Stimulated activated memory B cell treated with anti-CD40 and anti-IgM and Interleukin-4, amounts not matched to agents 10 μg/mL and 1 μg/mL and 100 μg/mL, for 72 hours (primary cell): ENCODE data around the gene AP2B1.
"Not testable (repeated sequence)": the region's sequence is repeated elsewhere in the genome, so short reads cannot be mapped to it uniquely, and the experiment has no call there.

Experiments
- ATAC-seq: fragments of 150-1000 bp; cut with Tn5 transposase; 2 replicates; pipeline ENCODE4 v1.10.0; 2021
- H3K27ac Mint-ChIP-seq: one replicate; pipeline ENCODE4 v1.8.0; 2022; ENCODE audit warnings: mild to moderate bottlenecking, mixed read lengths
- H3K27me3 Mint-ChIP-seq: one replicate; pipeline ENCODE4 v1.8.0; 2022; ENCODE audit warnings: mixed read lengths
- H3K36me3 Mint-ChIP-seq: one replicate; pipeline ENCODE4 v1.8.0; 2022; ENCODE audit warnings: mixed read lengths
- H3K4me1 Mint-ChIP-seq: one replicate; pipeline ENCODE4 v1.8.0; 2022; ENCODE audit warnings: mixed read lengths
- H3K4me3 Mint-ChIP-seq: one replicate; pipeline ENCODE4 v1.8.0; 2022; ENCODE audit warnings: mild to moderate bottlenecking, moderate library complexity, mixed read lengths
- H3K9me3 Mint-ChIP-seq: one replicate; pipeline ENCODE4 v1.8.0; 2022; ENCODE audit warnings: mixed read lengths

The AP2B1 gene

DNA sequence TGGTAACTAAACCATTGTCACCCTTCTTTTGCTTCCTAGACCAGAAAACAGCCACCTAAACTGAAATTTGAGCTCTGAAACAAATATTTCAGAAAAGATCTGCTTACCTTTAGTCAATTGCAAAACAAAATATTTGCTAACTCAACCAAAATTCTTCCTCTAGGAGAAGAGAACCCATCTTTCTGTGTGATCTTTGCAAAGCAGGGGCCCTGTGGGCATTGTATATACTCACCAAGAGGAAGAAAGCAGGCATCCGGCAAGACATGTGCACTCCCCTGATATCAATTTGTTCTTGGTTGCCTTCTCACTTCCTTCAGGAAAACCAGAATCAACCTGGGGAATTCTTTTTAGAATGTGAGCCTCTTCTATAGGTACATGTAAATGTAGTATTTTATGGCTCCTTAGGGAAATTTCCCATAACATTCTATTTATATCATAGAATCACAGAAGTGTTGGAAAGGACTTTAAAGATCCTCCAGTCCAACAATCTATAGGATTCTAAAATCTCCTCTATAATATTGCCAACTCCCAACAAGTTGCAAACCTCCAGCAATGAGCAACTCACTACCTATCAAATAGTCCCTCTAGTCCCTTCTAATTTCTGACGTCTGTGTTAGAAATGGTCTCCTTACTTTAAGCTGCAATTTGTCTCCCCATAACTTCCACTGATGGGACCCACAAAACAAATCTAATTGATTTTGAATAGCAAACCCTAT, 27.5 kb upstream of the AP2B1 start:
- Mint-ChIP-seq H3K27me3 (peaks cover 27% of the 10 kb centered on the region), H3K27ac (no peak overlapping the region), H3K4me3 (no peak overlapping the region), H3K36me3 (no peaks in the 10 kb centered on the region), H3K9me3 (no peaks in the 10 kb centered on the region), H3K4me1 (no peaks in the 10 kb centered on the region)
- no peak for ATAC-seq

DNA sequence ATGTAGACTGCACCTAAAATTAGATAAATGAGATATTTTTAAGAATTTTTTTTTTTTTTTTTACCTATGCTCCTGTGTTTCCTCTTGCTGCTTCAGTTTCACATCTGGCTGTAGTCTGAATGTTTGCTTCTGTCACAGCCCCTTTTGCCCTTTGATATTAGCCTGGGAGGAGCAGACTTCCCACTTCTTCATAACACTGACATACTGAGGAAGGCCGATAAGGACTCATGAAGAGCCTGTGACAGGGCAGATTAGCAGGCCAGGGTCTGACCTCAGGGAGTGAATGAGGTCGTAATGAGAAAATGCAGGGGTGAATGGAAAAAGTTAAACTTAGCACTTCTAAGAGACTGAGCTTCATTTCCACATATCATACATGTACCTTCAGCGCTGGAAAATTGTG, 26.4 kb upstream of the AP2B1 start, which contains the start of gene SLFN14:
TSS of gene SLFN14 (minus strand) at position 117 of the 400 bp plus-strand sequence. CDS start 2,757 bp downstream, outside the sequence.
- H3K4me1 Mint-ChIP-seq, result no peaks in the 10 kb centered on the region
- no peak within 1 kb of the TSS for H3K4me3 Mint-ChIP-seq
- H3K36me3 Mint-ChIP-seq, result no peaks in the 10 kb centered on the region
- no peak for ATAC-seq
- peaks cover 27% of the 10 kb centered on the region for H3K27me3 Mint-ChIP-seq
- no peaks in the 10 kb centered on the region for H3K9me3 Mint-ChIP-seq
- H3K27ac Mint-ChIP-seq, result no peak within 1 kb of the TSS

DNA sequence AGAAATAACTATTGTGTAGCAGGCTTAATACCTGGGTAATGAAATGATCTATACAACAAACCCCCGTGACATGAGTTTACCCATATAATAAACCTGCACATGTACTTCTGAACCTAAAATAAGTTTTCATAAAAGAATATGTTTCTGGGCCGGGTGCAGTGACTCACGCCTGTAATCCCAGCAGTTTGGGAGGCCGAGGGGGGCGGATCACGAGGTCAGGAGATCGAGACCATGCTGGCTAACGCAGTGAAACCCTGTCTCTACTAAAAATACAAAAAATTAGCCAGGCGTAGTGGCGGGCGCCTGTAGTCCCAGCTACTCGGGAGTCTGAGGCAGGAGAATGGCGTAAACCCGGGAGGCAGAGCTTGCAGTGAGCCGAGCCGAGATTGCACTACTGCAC, 23.9 kb upstream of the AP2B1 start:
- H3K27me3 Mint-ChIP-seq, result peaks cover 25% of the 10 kb centered on the region
- not testable (repeated sequence) for H3K4me3 Mint-ChIP-seq, H3K4me1 Mint-ChIP-seq, H3K27ac Mint-ChIP-seq, H3K9me3 Mint-ChIP-seq, H3K36me3 Mint-ChIP-seq, ATAC-seq

DNA sequence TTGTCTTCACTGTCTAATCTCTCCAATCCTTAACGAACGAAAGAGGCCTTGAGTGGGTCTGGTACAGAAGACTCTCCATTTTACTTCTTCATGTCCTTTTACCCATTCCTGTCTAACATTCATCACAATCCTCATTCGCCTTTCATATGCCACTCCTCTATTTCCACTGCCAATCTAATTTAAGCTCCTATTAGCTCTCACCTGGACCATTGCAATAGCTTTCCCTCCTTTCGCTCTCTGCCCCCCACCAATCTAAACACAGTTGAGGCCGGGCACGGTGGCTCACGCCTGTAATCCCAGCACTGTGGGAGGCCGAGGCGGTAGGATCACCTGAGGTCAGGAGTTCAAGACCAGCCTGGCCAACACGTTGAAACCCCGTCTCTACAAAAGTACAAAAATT, 20.2 kb upstream of the AP2B1 start:
- H3K4me1 Mint-ChIP-seq, result peaks cover 33% of the 10 kb centered on the region
- peak overlapping the region; percentile 90 for H3K27ac Mint-ChIP-seq
- H3K27me3 Mint-ChIP-seq, result peaks cover 8% of the 10 kb centered on the region
- no peak for ATAC-seq
- H3K4me3 Mint-ChIP-seq, result peak overlapping the region; percentile 81
- H3K9me3 Mint-ChIP-seq, result no peaks in the 10 kb centered on the region
- peaks cover 6% of the 10 kb centered on the region for H3K36me3 Mint-ChIP-seq

DNA sequence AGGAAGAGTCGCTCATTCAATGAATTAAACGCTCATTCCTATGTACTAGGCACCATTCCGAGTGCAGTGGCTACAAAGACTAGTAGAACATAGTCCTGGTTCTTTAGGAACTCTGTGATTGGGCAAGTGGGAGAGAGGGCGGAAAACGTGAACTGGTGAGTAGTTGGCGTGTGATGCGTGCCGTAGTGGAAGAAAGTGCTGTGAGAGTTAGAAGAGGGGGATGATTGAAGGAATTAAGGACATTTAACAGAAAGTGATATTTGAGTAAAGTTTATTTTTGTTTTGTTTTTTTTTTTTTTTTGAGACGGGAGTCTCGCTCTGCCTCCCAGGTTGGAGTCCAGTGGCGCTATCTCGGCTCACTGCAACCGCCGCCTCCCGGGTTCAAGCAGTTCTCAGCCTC, 18.6 kb upstream of the AP2B1 start:
- H3K36me3 Mint-ChIP-seq, result peaks cover 6% of the 10 kb centered on the region
- peak overlapping the region; percentile 90 for H3K27ac Mint-ChIP-seq
- H3K4me1 Mint-ChIP-seq, result peaks cover 33% of the 10 kb centered on the region
- peaks cover 4% of the 10 kb centered on the region for H3K27me3 Mint-ChIP-seq
- H3K4me3 Mint-ChIP-seq, result peak overlapping the region; percentile 81
- peak; percentile 22 for ATAC-seq
- H3K9me3 Mint-ChIP-seq, result no peaks in the 10 kb centered on the region

DNA sequence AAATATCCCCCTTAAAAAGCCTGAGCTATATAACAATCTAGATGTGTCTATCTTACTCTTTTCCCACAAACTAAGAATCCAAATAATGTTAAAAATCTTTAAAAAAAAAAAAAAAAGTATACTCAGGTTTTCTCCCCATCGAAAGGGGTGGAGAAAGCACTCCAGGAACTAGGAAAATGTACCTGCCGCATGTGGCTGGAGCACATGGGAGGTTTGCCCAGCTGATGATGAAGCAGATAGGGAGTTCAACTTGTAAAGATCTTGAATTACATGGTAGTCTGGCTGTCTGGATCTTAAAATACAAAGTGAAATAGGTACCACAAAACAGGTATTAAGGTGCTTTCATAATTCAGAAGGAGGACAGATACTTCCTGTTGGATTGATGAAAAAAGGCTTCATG, 17.7 kb upstream of the AP2B1 start:
- no peaks in the 10 kb centered on the region for H3K27me3 Mint-ChIP-seq
- peak overlapping the region; percentile 81 for H3K4me3 Mint-ChIP-seq
- no peaks in the 10 kb centered on the region for H3K9me3 Mint-ChIP-seq
- peaks cover 6% of the 10 kb centered on the region for H3K36me3 Mint-ChIP-seq
- peaks cover 33% of the 10 kb centered on the region for H3K4me1 Mint-ChIP-seq
- no peak for ATAC-seq
- H3K27ac Mint-ChIP-seq, result no peak overlapping the region

DNA sequence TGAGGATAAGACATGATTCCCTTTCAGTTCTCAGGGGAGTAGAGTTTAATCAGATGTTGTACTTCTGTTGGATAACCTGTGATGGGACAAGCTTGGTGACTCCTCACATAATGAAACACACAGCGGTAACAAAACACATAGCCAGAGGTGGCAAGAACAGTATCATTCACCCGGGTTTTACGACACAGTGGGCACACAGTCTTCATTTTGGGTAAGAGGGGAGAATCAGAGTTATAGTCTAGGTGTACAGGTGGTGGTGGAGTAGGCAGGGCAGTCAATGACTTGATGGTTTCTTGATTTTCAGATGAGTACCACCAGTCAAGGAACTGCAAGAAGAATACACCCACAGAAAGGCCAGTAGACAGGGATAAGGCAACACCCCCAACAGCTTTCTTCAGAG, 11.4 kb upstream of the AP2B1 start:
- no peak overlapping the region for H3K4me3 Mint-ChIP-seq

DNA sequence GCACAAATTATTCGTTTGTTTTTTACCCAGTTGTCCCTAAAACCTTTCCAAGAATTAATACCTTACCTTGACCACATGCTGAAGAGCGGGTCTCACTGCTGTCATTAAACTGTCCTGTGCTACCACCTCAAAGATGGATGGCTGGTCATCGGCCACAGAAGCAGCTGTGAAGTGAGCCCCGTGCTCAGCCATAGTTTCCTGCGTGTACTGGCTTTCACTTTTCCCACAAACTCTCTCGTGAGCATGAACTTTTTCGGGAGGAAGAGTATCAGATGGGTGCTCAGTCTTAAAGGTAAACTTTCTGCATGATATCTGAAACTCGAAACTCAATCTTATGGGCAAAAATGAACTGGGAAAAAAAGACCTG, 9.3 kb upstream of the AP2B1 start:
- Mint-ChIP-seq H3K36me3 (peaks cover 7% of the 10 kb centered on the region), H3K9me3 (no peaks in the 10 kb centered on the region), H3K4me3 (peak overlapping the region; percentile 100), H3K4me1 (peaks cover 17% of the 10 kb centered on the region), H3K27ac (peak overlapping the region; percentile 100), H3K27me3 (no peaks in the 10 kb centered on the region)
- ATAC-seq, result peak; percentile 2

More for the DNA sequence above, 11.4 kb upstream of the AP2B1 start:
- Mint-ChIP-seq H3K9me3 (no peaks in the 10 kb centered on the region), H3K27ac (no peak overlapping the region), H3K36me3 (peaks cover 7% of the 10 kb centered on the region), H3K4me1 (peaks cover 22% of the 10 kb centered on the region), H3K27me3 (no peaks in the 10 kb centered on the region)
- ATAC-seq, result no peak

DNA sequence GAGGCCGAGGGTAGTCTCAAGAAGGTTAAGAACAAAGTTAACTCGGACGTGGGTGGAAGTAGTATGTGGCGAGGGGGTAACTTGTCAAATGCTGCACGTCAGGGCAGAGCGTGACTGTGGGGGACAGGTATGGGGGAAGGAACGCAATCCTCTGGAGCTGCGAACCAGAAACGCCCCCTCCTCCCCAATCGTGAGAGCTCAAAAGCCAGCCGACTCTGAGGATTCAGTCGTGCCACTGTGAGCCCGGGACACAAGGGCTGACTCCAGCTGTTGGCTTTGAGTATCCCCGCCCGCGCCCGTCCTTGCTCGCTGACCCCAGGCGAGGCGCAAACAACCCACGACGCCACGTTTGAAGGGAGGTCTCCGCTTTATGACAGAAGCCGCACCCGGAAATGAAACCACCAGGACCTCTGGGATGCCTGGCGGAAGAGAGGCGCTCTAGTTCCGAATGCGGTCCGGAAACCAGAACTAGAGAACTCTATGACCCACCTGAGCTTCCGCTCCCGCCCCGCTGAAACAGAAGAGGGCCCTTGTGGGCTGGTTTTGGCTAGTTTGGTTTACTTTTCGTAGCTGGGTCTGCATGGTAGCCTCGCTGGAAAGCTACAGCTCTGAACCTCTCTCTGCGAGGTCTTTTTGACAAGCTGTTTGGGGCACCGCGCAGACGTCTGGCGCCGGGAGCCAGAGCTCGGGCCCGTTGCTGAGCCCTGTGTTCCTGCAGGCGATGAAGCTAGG, 8.8 kb upstream of the AP2B1 start, which contains the start of gene PEX12:
TSS of gene PEX12 (minus strand) at position 375 of the 732 bp plus-strand sequence. CDS start 550 bp downstream, outside the sequence.
- no peaks in the 10 kb centered on the region for H3K27me3 Mint-ChIP-seq
- peaks cover 17% of the 10 kb centered on the region for H3K4me1 Mint-ChIP-seq
- ATAC-seq, result peak; percentile 98
- no peaks in the 10 kb centered on the region for H3K9me3 Mint-ChIP-seq
- peak within 1 kb of the TSS; percentile 100 for H3K27ac Mint-ChIP-seq
- peak within 1 kb of the TSS; percentile 100 for H3K4me3 Mint-ChIP-seq
- H3K36me3 Mint-ChIP-seq, result peaks cover 7% of the 10 kb centered on the region

DNA sequence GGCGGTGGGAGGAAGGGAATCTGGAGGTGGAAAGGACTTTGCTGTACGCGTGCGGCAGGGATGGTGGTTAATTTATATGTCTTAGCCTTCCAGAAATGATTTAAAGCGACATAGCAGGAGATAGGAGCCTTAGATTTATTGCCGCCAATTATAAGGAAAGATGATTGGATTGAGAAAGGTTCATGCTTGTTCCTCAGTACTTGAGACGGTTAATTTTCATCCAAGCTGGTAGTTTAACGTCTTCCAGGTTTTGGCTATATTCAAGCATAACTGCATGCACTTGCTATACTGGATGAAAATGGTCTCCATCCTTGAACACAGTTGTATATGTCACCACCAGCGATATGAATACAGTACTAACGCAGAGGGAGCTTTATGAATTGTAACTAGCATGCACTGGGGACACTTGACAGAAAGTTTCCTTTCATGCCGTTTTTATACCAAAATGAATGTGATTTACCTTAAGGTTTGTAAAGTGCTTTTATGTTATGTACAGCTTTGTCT, 8.1 kb upstream of the AP2B1 start:
- H3K36me3 Mint-ChIP-seq, result peaks cover 7% of the 10 kb centered on the region
- H3K27ac Mint-ChIP-seq, result peak overlapping the region; percentile 100
- no peak for ATAC-seq
- peak overlapping the region; percentile 100 for H3K4me3 Mint-ChIP-seq
- H3K9me3 Mint-ChIP-seq, result no peaks in the 10 kb centered on the region
- no peaks in the 10 kb centered on the region for H3K27me3 Mint-ChIP-seq
- peaks cover 17% of the 10 kb centered on the region for H3K4me1 Mint-ChIP-seq

DNA sequence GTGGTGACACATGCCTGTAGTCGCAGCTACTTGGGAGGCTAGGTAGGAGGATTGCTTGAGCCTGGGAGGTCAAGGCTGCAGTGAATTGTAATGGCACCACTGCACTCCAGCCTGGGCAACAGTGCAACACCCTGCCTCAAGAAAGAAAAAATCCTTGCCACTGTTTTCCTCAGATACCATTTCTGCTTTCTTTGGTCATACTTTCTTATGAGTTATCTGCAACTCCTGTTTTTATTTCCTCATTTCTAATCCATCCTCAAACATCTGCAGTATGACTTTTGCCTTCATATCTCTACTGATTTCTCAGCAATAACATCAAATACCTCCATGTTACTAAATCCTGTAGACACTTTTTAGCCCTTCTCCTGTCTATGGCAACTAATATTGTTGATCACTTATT, 3.1 kb upstream of the AP2B1 start:
- no peak overlapping the region for H3K27ac Mint-ChIP-seq
- ATAC-seq, result no peak
- no peaks in the 10 kb centered on the region for H3K9me3 Mint-ChIP-seq
- H3K36me3 Mint-ChIP-seq, result peaks cover 6% of the 10 kb centered on the region
- H3K27me3 Mint-ChIP-seq, result no peaks in the 10 kb centered on the region
- peaks cover 26% of the 10 kb centered on the region for H3K4me1 Mint-ChIP-seq
- no peak overlapping the region for H3K4me3 Mint-ChIP-seq

DNA sequence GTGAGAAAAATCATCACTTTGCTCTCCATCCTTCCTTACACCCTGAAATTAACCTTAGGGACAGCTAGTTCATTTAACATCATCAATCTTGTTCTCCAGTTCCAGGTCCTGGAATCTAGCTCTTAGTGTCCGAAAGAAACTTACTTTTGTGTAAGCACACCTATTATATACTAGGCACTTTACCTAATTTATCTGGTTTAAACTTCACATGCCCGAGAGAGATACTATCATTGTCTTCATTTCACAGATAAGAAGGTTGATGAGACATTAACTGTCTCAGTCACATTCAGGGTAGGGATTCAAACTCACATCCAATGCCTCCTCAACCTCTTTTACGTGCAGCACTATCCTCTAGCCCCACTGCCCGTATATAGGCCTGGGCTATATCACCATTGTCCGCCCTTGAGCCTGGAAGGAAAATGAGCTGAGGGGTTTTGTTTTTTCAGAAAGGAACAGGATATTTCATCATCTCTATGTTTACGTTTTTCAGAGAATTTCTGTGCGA, 501 bp upstream of the AP2B1 start:
- Mint-ChIP-seq H3K4me1 (peaks cover 39% of the 10 kb centered on the region), H3K27me3 (no peaks in the 10 kb centered on the region), H3K4me3 (peak overlapping the region; percentile 91), H3K36me3 (peaks cover 6% of the 10 kb centered on the region), H3K9me3 (no peaks in the 10 kb centered on the region), H3K27ac (peak overlapping the region; percentile 98)
- no peak for ATAC-seq

DNA sequence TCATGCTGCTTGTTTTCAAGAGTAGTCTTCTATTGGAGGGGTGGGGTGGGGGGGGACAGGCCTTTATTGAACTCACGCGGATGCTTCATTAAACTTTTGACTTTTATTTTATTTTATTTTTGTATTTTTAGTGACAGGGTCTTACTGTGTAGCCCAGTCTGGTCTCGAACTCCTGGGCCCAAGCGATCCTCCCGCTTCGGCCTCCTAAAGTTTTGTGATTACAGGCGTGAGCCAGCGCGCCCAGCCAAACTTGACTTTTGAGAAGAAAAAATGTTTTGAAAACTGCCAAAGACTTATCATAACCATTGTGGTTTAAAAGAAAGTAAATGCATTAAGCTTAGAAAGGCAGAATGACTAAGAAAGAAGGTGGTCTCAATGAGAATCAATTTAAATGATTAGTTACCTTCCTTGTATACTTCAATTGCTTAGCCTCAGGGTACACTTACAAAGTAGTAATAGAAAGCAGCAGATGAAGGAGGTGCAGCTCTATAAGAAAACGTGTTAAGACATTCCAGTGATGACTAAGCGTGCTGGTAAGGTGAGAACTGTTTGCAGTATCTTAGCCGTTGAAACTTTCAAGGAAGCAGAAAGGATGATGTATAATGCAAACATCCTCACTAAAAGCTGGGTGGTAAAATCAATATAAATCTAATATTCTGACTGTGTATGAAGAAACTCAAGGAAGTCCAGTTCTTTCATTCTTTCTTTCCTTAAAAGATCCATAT, 1.2 kb downstream of the AP2B1 start:
- H3K4me3 Mint-ChIP-seq, result peak overlapping the region; percentile 91
- no peak for ATAC-seq
- H3K9me3 Mint-ChIP-seq, result no peaks in the 10 kb centered on the region
- H3K27ac Mint-ChIP-seq, result peak overlapping the region; percentile 98
- no peaks in the 10 kb centered on the region for H3K27me3 Mint-ChIP-seq
- H3K4me1 Mint-ChIP-seq, result peaks cover 39% of the 10 kb centered on the region
- H3K36me3 Mint-ChIP-seq, result peaks cover 6% of the 10 kb centered on the region

DNA sequence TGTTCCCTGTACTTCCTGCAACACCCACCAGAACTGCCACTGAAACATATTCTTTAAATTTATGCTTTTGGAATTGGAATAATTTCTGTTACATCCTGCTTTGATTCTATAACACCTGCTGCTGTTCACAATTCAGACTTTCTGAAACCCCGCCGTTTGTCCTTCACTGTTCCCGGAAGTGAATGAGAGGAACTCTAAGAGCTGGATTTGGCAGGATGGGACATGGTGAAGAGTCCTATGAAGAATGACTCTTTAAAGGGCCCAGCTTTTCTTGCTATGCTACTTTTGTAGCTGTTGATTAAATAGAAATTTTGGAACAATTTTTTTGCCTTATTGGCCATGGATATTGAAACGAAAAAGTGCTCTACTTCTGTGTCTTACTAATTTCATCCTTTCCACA, 8.9 kb downstream of the AP2B1 start:
- no peaks in the 10 kb centered on the region for H3K27me3 Mint-ChIP-seq
- no peaks in the 10 kb centered on the region for H3K4me1 Mint-ChIP-seq
- peaks cover 52% of the 10 kb centered on the region for H3K36me3 Mint-ChIP-seq

More for the DNA sequence above, 8.9 kb downstream of the AP2B1 start:
- Mint-ChIP-seq H3K27ac (no peak overlapping the region), H3K9me3 (no peaks in the 10 kb centered on the region), H3K4me3 (no peak overlapping the region)
- no peak for ATAC-seq
